ENCODE results near the gene CLRN1. TPM values are rescaled to one million over a fixed set of nuclear protein-coding genes. Genes with fewer than 3 reads are reported as not detected.

Gene CLRN1
- total RNA-seq, 1 donor from 2014 or later = not detected

GRCh38 chr3:150942221-150942620, 30.3 kb downstream of the CLRN1 start:
- intact Hi-C loops (cut with DNase I) = no loop called here
- no peak for ATAC-seq
- DNase-seq = no peak
- Histone ChIP-seq H3K9me3 (no peaks in the 10 kb centered on the region), H3K27me3 (ENCODE audit: low read depth) (no peaks in the 10 kb centered on the region), H3K36me3 (no peaks in the 10 kb centered on the region), H3K27ac (no peak overlapping the region), H3K4me3 (no peak overlapping the region), H3K4me1 (no peaks in the 10 kb centered on the region)
- TF ChIP-seq, protein P1, sequence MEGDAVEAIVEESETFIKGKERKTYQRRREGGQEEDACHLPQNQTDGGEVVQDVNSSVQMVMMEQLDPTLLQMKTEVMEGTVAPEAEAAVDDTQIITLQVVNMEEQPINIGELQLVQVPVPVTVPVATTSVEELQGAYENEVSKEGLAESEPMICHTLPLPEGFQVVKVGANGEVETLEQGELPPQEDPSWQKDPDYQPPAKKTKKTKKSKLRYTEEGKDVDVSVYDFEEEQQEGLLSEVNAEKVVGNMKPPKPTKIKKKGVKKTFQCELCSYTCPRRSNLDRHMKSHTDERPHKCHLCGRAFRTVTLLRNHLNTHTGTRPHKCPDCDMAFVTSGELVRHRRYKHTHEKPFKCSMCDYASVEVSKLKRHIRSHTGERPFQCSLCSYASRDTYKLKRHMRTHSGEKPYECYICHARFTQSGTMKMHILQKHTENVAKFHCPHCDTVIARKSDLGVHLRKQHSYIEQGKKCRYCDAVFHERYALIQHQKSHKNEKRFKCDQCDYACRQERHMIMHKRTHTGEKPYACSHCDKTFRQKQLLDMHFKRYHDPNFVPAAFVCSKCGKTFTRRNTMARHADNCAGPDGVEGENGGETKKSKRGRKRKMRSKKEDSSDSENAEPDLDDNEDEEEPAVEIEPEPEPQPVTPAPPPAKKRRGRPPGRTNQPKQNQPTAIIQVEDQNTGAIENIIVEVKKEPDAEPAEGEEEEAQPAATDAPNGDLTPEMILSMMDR (IDR thresholded peaks at IDR 0.05) = no peak

- no peaks in the 10 kb centered on the region for H3K36me3 ChIP-seq
- intact Hi-C loops (cut with DNase I) = no loop called here
- TF ChIP-seq, protein P1 (IDR thresholded peaks at IDR 0.05) = no peak
- no peaks in the 10 kb centered on the region for H3K4me1 ChIP-seq
- H3K4me3 ChIP-seq = no peak overlapping the region
- no peak for DNase-seq
- H3K9me3 ChIP-seq = no peaks in the 10 kb centered on the region
- H3K27ac ChIP-seq = no peak overlapping the region
- ATAC-seq = no peak
- no peaks in the 10 kb centered on the region for H3K27me3 ChIP-seq (ENCODE audit: low read depth)
These were observed 35.8 kb downstream of the CLRN1 start for GRCh38 chr3:150936693-150937092.

DNA sequence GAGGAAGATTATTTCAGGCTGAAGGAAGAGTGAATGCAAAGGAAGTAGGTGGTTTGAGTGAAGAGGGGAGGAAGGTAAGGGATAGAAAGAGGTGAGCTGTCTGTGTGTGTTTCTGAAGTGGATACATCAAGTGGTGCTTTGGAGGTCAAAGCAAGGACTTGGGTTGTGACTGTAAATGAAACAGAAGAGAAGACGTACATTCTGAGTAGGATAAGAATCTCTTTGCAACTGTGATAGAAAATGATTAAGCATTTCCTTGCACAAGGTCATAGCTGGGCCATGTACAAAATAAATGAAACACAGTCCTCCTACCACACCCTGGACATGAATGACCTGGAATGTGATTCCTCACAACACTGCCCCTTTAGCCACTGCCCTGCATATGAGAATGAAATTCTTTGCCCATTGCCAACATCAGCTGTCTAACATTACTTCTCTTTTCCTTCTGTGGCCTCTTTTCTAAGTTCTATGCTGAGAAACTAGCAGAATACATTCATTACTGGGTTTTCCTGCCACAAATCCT, 39.0 kb downstream of the CLRN1 start:
- TF ChIP-seq, protein P1 (IDR thresholded peaks at IDR 0.05) = no peak
- Histone ChIP-seq H3K36me3 (no peaks in the 10 kb centered on the region), H3K27ac (no peak overlapping the region), H3K4me3 (no peak overlapping the region), H3K27me3 (ENCODE audit: low read depth) (no peaks in the 10 kb centered on the region), H3K9me3 (no peaks in the 10 kb centered on the region), H3K4me1 (no peaks in the 10 kb centered on the region)
- intact Hi-C loops (cut with DNase I) = no loop called here
- ATAC-seq (no peak), DNase-seq (no peak)

DNA sequence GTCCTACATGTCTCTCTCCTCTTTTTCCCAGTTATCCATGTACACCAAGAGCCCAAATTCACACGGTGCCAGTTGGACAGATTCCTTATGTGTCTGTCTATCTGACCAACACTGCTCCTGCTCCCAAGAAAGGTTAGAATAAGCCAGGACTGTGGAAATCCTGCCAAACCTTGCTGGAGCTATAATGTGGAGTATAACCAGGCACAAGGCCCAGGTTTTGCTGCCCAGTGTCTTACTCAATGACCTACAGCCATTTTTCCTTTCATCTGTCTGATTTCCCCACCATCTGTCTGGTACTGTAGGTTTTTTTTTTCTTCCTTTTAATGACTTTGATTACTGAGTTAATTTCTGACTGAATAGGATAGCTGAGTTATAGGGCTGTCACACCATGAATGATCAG, 40.8 kb downstream of the CLRN1 start:
- no peak overlapping the region for H3K4me3 ChIP-seq
- ATAC-seq (no peak), DNase-seq (no peak)
- H3K4me1 ChIP-seq = no peaks in the 10 kb centered on the region
- H3K27ac ChIP-seq = no peak overlapping the region
- no peaks in the 10 kb centered on the region for H3K27me3 ChIP-seq (ENCODE audit: low read depth)
- intact Hi-C loops (cut with DNase I) = no loop called here
- no peaks in the 10 kb centered on the region for H3K9me3 ChIP-seq
- TF ChIP-seq, protein P1 (IDR thresholded peaks at IDR 0.05) = no peak
- no peaks in the 10 kb centered on the region for H3K36me3 ChIP-seq

DNA sequence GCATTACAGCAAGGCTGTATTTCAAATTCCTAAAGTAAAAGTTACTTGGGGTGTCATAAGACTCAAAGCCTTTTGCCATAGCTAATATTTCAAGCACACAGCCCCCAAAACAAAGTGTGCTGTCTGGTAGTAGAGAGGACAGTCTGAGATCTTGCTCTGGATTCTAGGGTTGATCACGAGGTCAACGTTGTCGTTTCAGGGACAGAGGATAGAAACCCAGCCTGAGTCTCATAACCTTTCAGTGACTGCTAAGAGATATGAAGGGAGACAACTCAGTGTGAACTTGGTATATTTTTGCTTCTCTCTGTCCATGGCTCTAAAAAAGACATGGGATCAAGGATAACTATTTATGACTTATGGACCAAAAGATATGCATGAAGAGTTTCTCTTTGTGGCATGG, 41.7 kb downstream of the CLRN1 start:
- TF ChIP-seq, protein P1 (IDR thresholded peaks at IDR 0.05) = no peak

DNA sequence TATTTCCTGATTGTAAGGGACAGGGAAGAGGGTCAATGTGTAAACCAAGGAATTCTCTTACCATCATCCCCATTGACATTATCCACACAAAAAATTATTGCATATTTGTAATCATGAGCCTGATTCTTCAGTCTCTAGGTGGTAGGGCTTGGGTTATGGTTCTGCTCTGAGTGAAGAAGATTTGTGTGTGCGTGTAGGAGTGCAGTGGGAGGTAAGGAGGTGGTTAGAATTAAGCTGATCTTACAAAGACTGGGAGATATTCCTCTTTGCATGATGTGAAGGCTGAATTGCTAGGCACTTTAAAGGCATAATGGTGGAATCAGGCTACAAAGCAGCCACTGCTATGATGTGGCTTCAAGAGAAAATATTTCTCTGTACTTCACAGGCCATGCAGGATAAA, 44.3 kb downstream of the CLRN1 start:
- no peaks in the 10 kb centered on the region for H3K27me3 ChIP-seq (ENCODE audit: low read depth)
- no peaks in the 10 kb centered on the region for H3K4me1 ChIP-seq
- no peak overlapping the region for H3K27ac ChIP-seq
- H3K4me3 ChIP-seq = no peak overlapping the region
- no peak for ATAC-seq
- no peaks in the 10 kb centered on the region for H3K9me3 ChIP-seq
- H3K36me3 ChIP-seq = no peaks in the 10 kb centered on the region
- TF ChIP-seq, protein P1 (IDR thresholded peaks at IDR 0.05) = no peak
- intact Hi-C loops (cut with DNase I) = no loop called here
- DNase-seq = no peak

More for the DNA sequence above, 41.7 kb downstream of the CLRN1 start:
- Histone ChIP-seq H3K27me3 (ENCODE audit: low read depth) (no peaks in the 10 kb centered on the region), H3K4me1 (no peaks in the 10 kb centered on the region), H3K36me3 (no peaks in the 10 kb centered on the region), H3K27ac (no peak overlapping the region), H3K4me3 (no peak overlapping the region), H3K9me3 (no peaks in the 10 kb centered on the region)
- ATAC-seq = no peak
- DNase-seq = no peak
- intact Hi-C loops (cut with DNase I) = no loop called here

Measured in lower lobe of right lung (tissue), 2 donors.